Glutamatergic neuron (in vitro differentiated cells): ENCODE results near the gene PRKD3. TPM values are rescaled to one million over a fixed set of nuclear protein-coding genes. Genes with fewer than 3 reads are reported as not detected.

Source experiments
- DNase-seq: peaks from one replicate; pipeline ENCODE4 v3.0.0; 2022
- H3K27ac Mint-ChIP-seq: one replicate; pipeline ENCODE4 v1.8.0; 2020; ENCODE audit warnings: mild to moderate bottlenecking, mixed read lengths, inconsistent platforms; ENCODE audit not compliant: unreplicated experiment
- H3K27me3 Mint-ChIP-seq: one replicate; pipeline ENCODE4 v1.8.0; 2020; ENCODE audit warnings: mild to moderate bottlenecking, moderate library complexity, mixed read lengths, inconsistent platforms; ENCODE audit not compliant: unreplicated experiment
- H3K36me3 Mint-ChIP-seq: one replicate; pipeline ENCODE4 v1.8.0; 2020; ENCODE audit warnings: mild to moderate bottlenecking, mixed read lengths, inconsistent platforms; ENCODE audit not compliant: unreplicated experiment
- H3K4me1 Mint-ChIP-seq: one replicate; pipeline ENCODE4 v1.8.0; 2020; ENCODE audit warnings: mild to moderate bottlenecking, low read depth, mixed read lengths, inconsistent platforms; ENCODE audit not compliant: unreplicated experiment
- H3K4me3 Mint-ChIP-seq: one replicate; pipeline ENCODE4 v1.8.0; 2020; ENCODE audit warnings: mild to moderate bottlenecking, mixed read lengths, inconsistent platforms; ENCODE audit not compliant: unreplicated experiment
- H3K9me3 Mint-ChIP-seq: one replicate; pipeline ENCODE4 v1.8.0; 2020; ENCODE audit warnings: mild to moderate bottlenecking, moderate library complexity, mixed read lengths, inconsistent platforms; ENCODE audit not compliant: unreplicated experiment
- CTCF ChIP-seq: fragments of 200-600 bp; sonication (generic); IDR thresholded peaks from one replicate; pipeline ENCODE4 v1.5.0; 2021; ENCODE audit not compliant: partially characterized antibody, unreplicated experiment
- total RNA-seq: library from RNA; stranded (reverse); fragmentation: NEBNext Ultra II Directional; extraction: Animal tissue kit (Norgen Biotek cat#: 25700); gene quantifications from one replicate; pipeline ENCODE4 v1.2.1, GENCODE V29; 2021; ENCODE audit not compliant: unreplicated experiment

Gene PRKD3
- total RNA-seq, 1 donor from 2014 or later: 47.9 TPM

- DNase-seq: no peak
- no peaks in the 10 kb centered on the region for H3K27me3 Mint-ChIP-seq
- peaks cover 7% of the 10 kb centered on the region for H3K4me1 Mint-ChIP-seq
- no peak overlapping the region for H3K4me3 Mint-ChIP-seq
- peaks cover 2% of the 10 kb centered on the region for H3K9me3 Mint-ChIP-seq
- TF ChIP-seq CTCF: no peak
- no peaks in the 10 kb centered on the region for H3K36me3 Mint-ChIP-seq
- H3K27ac Mint-ChIP-seq: no peak overlapping the region
Measured at GRCh38 chr2:37358466-37358865, 33.8 kb upstream of the PRKD3 start.

- Mint-ChIP-seq H3K4me3 (no peak overlapping the region), H3K4me1 (peaks cover 7% of the 10 kb centered on the region), H3K36me3 (no peaks in the 10 kb centered on the region), H3K27me3 (no peaks in the 10 kb centered on the region), H3K27ac (no peak overlapping the region), H3K9me3 (peaks cover 2% of the 10 kb centered on the region)
- no peak for TF ChIP-seq CTCF
- DNase-seq: peak; percentile 30
Measured at GRCh38 chr2:37357530-37357929, 32.9 kb upstream of the PRKD3 start.

- peaks cover 7% of the 10 kb centered on the region for H3K4me1 Mint-ChIP-seq
- no peak overlapping the region for H3K27ac Mint-ChIP-seq
- H3K36me3 Mint-ChIP-seq: no peaks in the 10 kb centered on the region
- DNase-seq: no peak
- peaks cover 2% of the 10 kb centered on the region for H3K9me3 Mint-ChIP-seq
- no peaks in the 10 kb centered on the region for H3K27me3 Mint-ChIP-seq
- no peak for TF ChIP-seq CTCF
- H3K4me3 Mint-ChIP-seq: no peak overlapping the region
Measured at GRCh38 chr2:37357069-37357468, 32.4 kb upstream of the PRKD3 start.

GRCh38 chr2:37356299-37356698 lies 31.7 kb upstream of the PRKD3 start:
- H3K4me3 Mint-ChIP-seq: no peak overlapping the region
- H3K27ac Mint-ChIP-seq: no peak overlapping the region
- TF ChIP-seq CTCF: no peak
- H3K27me3 Mint-ChIP-seq: no peaks in the 10 kb centered on the region
- H3K4me1 Mint-ChIP-seq: peaks cover 7% of the 10 kb centered on the region
- DNase-seq: no peak
- H3K9me3 Mint-ChIP-seq: peaks cover 2% of the 10 kb centered on the region
- no peaks in the 10 kb centered on the region for H3K36me3 Mint-ChIP-seq

- H3K27ac Mint-ChIP-seq: no peak overlapping the region
- H3K4me3 Mint-ChIP-seq: no peak overlapping the region
- H3K4me1 Mint-ChIP-seq: peaks cover 9% of the 10 kb centered on the region
- no peak for TF ChIP-seq CTCF
- H3K27me3 Mint-ChIP-seq: no peaks in the 10 kb centered on the region
- H3K9me3 Mint-ChIP-seq: peaks cover 2% of the 10 kb centered on the region
- DNase-seq: no peak
- H3K36me3 Mint-ChIP-seq: no peaks in the 10 kb centered on the region
Measured at GRCh38 chr2:37355735-37356134, 31.1 kb upstream of the PRKD3 start.
